Vagina (tissue), 1 donor: ENCODE measurements around the gene PPDPF. TPM values are rescaled to one million over a fixed set of nuclear protein-coding genes. Genes with fewer than 3 reads are reported as not detected.

Source experiments
- total RNA-seq: library from RNA; depleted of rRNA; stranded (reverse); fragments of >200 nt; gene quantifications from one replicate; pipeline ENCODE4 v1.2.3, GENCODE V29; 2016

The PPDPF gene
- total RNA-seq, 1 donor from 2014 or later = 198 TPM

Other genes with a start within 250 kb of the PPDPF start
- gene ARFGAP1, start 248.0 kb upstream of the PPDPF start, total RNA-seq = 44.7 TPM
- not detected for gene COL20A1, start 227.6 kb upstream of the PPDPF start, total RNA-seq
- gene CHRNA4, start 159.4 kb upstream of the PPDPF start, total RNA-seq = 0.25 TPM
- gene KCNQ2, start 48.1 kb upstream of the PPDPF start, total RNA-seq = 1.2 TPM
- gene EEF1A2, start 21.7 kb upstream of the PPDPF start, total RNA-seq = 9.8 TPM
- 25.8 TPM for gene PTK6, start 16.6 kb downstream of the PPDPF start, total RNA-seq
- not detected for gene SRMS, start 27.0 kb downstream of the PPDPF start, total RNA-seq
- not detected for gene FNDC11, start 33.4 kb downstream of the PPDPF start, total RNA-seq
- gene HELZ2, start 53.5 kb downstream of the PPDPF start, total RNA-seq = 31.4 TPM
- gene GMEB2, start 106.3 kb downstream of the PPDPF start, total RNA-seq = 11.3 TPM
- 14.7 TPM for gene STMN3, start 132.7 kb downstream of the PPDPF start, total RNA-seq
- gene RTEL1, start 137.5 kb downstream of the PPDPF start, total RNA-seq = 17.7 TPM
- gene TNFRSF6B, start 175.9 kb downstream of the PPDPF start, total RNA-seq = 16.7 TPM
- gene ARFRP1, start 187.2 kb downstream of the PPDPF start, total RNA-seq = 30.9 TPM
- gene ZGPAT, start 187.3 kb downstream of the PPDPF start, total RNA-seq = 30.4 TPM
- 32.4 TPM for gene LIME1, start 215.9 kb downstream of the PPDPF start, total RNA-seq
- 33.1 TPM for gene SLC2A4RG, start 219.0 kb downstream of the PPDPF start, total RNA-seq